HG02610 (cell line): ENCODE measurements around the gene BRD2.
A peak's percentile ranks its signal among the peaks of the same experiment; 100 is the strongest.

Source experiments
- ATAC-seq: cut with Tn5 transposase; IDR thresholded peaks from one replicate; pipeline ENCODE4 v1.9.1; 2021; ENCODE audit warnings: mild to moderate bottlenecking, moderate library complexity; ENCODE audit not compliant: unreplicated experiment

BRD2 gene

GRCh38 chr6:32947552-32948465 lies 20.6 kb upstream of the BRD2 start:
- ATAC-seq, result no peak

- no peak for ATAC-seq
Measured at GRCh38 chr6:32949113-32949512, 19.3 kb upstream of the BRD2 start.

GRCh38 chr6:32950010-32950409 lies 18.4 kb upstream of the BRD2 start:
- no peak for ATAC-seq

GRCh38 chr6:32950449-32950848 lies 17.9 kb upstream of the BRD2 start:
- no peak for ATAC-seq

GRCh38 chr6:32952817-32953739 lies 15.3 kb upstream of the BRD2 start, which contains the start of gene HLA-DMA:
HLA-DMA (minus strand) TSS chr6:32953097; CDS start chr6:32953036, 61 bp downstream.
- ATAC-seq, result peak; percentile 89

- ATAC-seq, result no peak
Measured at GRCh38 chr6:32953775-32954174, 14.6 kb upstream of the BRD2 start.

GRCh38 chr6:32954267-32954666 lies 14.1 kb upstream of the BRD2 start:
- no peak for ATAC-seq

GRCh38 chr6:32954986-32955802 lies 13.2 kb upstream of the BRD2 start:
- no peak for ATAC-seq

GRCh38 chr6:32956176-32956575 lies 12.2 kb upstream of the BRD2 start:
- no peak for ATAC-seq

GRCh38 chr6:32960563-32960962 lies 7.8 kb upstream of the BRD2 start:
- ATAC-seq, result no peak

- no peak for ATAC-seq
Measured at GRCh38 chr6:32962213-32962826, 6.1 kb upstream of the BRD2 start.

- ATAC-seq, result no peak
Measured at GRCh38 chr6:32963866-32964265, 4.5 kb upstream of the BRD2 start.

- no peak for ATAC-seq
Measured at GRCh38 chr6:32964776-32965175, 3.6 kb upstream of the BRD2 start.

- no peak for ATAC-seq
Measured at GRCh38 chr6:32967151-32968091, 973 bp upstream of the BRD2 start.

- no peak for ATAC-seq
Measured at GRCh38 chr6:32968867-32969684, 682 bp downstream of the BRD2 start.

GRCh38 chr6:32969685-32970412 lies 1.5 kb downstream of the BRD2 start:
- ATAC-seq, result no peak

GRCh38 chr6:32970413-32971241 lies 2.2 kb downstream of the BRD2 start:
- no peak for ATAC-seq
